GM19023 (cell line): Measurements from ENCODE around the gene GSC2.
"Not testable (repeated sequence)": the region's sequence is repeated elsewhere in the genome, so short reads cannot be mapped to it uniquely, and the experiment has no call there.

ENCODE experiments used
- ATAC-seq: cut with Tn5 transposase; IDR thresholded peaks from one replicate; pipeline ENCODE4 v1.9.1; 2021; ENCODE audit warnings: mild to moderate bottlenecking, moderate library complexity; ENCODE audit not compliant: unreplicated experiment

Gene GSC2

DNA sequence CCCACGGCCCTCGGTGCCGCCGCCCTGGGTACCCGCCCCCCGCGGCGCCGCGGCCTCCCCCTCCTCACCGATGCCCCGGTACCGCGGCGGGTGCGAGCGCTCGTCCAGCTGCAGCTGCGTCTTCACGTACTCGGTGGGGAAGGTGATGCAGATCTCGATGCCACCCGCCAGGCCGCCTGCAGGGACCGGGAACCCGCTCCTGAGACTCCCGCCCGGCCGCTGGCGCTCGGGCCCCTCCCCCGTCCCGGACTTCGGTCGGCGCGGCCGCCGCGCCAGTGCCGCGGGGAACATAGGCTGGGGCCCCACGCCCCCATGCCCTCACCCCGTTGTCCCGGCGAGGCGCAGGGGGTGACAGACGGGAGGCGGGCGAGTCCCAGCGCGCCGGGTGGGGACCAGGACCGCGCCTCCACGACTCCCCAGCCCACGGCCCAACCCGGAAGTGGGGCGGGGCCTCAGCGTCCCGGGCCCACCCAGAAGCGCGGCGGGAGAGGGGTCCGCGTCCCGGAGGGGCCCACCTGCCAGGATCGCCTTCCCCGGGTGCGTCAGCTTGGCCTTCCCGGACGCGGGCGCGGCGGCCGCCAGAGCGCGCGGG is 28.1 kb upstream of the GSC2 start:
- peak; percentile 30 for ATAC-seq

GRCh38 chr22:19177164-19178064 is 27.3 kb upstream of the GSC2 start:
- no peak for ATAC-seq

DNA sequence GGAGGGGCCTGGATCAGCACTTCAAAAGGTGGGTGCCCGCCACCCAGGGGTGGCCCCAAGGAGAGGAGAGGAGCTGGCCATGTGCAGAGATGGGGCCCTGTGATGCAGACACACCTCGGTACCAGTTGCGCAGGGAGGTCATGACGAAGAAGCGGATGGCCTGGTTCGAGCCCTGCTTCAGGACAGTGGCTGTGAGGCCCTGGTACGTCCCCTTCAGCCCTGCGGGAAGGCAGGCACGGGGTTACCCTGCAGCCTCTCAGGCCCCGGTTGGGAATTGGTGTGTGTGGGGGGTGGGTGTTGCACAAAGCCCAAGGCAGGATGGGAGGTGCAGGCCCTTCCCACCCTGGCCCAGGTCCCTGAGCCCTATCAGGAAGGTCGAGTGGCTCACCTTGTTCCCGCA is 26.6 kb upstream of the GSC2 start:
- ATAC-seq: no peak

DNA sequence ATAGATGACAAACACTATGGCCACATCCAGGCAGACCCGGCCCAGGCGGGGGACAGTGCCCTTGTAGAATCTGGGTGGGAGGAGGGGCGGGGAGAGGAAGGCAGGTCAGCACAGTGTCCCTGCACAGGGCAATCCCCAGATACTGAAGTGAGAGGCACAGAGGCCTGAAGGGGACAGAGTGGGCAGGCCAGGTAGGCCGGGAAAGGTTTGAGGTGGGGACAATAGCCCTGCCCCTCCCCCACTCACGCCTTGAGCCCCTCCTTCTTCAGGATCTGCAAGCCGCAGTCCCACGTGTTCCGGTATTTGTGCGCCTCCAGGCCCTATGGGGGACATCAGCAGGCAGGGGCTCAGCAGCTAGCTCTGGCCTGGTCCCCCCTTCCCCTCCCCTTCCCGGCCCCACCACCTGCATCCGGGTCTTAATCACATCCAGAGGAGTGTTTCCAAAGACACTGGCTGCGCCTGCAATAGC is 26.1 kb upstream of the GSC2 start:
- no peak for ATAC-seq

DNA sequence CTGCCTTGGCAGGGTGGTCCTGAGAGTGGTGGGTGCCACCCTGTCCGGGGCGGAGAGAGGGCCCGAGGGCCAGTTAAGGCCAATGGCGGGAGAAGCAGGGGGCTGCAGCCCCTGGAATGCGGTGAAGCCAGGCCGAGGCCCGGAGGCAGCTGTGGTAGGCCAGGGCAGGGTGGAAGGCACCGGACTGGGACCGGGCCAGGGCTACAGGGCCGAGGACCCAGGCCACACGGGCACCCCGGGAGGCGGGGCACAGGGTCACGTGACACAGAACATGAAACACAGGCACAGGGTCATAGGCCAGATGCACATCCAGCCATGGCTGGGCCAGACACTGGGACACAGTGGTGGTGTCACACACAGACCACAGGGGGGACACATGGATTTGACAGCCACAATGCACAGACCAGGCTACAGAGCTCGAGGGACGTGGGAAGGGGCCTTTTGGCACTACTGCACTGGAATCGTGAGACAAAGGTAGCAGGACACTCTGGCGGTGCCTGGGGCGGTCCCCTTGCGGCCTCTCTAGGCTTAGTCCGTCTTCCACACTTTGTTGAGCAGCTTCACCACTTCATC is 25.6 kb upstream of the GSC2 start:
- ATAC-seq: no peak

DNA sequence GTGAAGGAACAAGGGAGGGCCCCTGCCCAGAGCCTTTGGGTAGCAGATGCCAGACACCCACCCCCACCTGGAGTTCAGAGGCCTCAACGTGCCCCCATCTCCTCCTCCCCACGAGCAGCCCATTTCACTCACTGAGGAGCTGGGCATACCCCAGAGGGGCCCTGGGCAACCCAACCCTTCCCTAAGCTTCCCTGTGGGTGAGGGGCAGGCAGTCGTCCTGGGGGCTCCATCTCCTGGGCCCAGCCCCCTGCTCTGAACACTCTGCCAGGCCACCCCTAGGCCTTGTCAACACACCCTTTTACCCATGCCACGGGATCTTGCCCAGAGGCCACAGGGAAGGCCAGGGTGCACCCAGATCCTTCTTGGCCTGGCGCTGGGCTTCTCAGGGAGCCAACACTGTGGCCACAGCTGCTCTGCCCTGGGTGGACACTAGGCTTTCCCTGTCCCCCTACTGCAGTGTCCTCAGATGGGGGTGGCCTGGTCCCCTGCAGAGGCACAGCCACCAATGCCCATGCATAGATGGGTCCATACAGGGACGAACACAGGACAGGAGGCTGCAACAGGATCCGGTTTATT is 25.0 kb upstream of the GSC2 start:
- ATAC-seq: no peak

DNA sequence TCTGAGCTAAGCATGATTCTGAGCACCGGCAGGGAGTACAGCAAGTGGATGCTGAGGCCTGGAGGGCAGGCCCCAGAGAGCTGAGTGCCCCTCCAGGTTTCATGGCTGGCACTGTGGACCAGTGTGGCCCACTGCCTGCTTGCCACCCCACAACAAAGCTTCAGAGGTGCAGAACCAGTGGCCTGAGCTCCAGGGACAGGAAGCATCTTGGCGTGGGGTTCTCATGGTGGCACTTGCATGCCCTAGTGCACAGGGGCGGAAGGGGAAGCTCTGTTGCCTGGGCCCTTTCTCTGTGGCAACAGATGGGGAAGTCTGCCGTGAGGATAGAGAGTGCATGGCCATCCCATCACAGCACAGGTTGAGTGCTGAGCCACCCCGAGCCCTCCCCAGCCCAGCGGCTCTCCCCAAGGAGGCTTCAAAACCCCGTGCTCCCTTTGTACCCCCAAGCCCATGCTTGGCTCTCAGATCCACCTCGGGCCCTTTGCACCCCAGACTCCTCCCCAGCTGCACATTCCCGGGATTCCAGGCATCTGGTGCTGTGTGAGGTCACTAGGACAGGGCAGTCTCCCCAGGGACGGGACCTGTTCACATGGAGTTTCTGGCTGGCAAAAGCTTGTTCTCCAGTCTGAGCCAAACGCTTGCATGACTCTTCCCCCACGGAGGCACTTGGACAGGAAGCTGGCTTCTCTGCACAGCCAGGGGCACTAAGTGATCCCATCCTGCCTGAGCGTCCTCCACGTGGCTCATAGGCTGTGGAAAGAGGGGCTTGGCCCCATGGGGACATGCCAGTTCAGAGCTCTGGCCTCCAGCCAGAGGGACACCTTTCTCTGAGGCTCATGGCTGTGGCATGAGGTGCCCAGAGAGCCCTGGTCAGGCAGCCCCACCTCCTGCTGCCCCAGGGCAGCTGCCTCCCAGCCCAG is 24.3 kb upstream of the GSC2 start:
- no peak for ATAC-seq

GRCh38 chr22:19173047-19174035 is 23.2 kb upstream of the GSC2 start:
- no peak for ATAC-seq

GRCh38 chr22:19172213-19173046 is 22.3 kb upstream of the GSC2 start:
- ATAC-seq: no peak

- ATAC-seq: no peak
Measured at GRCh38 chr22:19169947-19170318, 19.8 kb upstream of the GSC2 start.

DNA sequence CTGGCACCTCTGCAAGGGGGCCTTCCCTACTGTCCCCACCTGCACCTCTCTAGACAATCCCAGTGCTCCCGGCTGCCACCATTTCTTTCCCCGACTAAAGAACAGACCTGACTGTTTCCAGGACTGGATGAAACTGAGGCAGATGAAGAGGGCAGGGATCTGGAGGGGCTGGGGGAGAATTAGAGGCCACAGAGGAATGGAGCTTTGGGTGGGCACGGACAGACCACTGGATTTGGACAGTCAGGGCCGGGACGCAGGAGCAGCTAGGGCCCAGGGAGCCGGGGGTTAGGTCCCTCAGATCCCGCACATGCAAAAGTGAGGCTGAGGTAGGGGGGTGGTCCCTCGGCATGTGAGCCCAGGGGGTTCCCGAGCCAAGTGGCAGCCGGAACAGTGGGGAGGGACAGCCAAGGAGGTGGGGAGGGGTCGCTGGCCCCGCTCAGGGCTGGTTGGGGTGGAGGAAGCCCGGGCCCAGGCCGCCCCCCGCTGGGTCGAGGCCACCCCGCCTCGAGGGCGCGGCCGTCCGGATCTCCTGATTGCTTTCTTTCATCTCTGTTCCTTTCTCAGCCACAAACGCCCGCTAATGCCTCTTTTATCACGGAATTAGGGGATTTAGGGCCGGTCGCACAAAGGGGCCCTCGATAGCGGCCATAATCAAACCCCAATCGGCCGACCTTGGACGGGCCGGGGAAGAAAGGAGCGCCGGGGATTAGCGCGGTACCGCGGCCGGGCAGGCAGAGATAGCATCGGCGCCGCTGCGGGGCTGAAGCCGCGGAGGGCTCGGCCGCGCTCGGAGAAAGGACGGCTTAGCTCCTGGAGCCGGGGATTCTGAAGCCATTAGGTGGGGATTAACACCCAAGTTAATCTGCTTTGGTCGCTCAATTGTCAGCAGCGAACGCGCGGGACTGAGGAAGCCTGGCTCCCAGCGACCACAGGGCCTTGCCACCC is 19.2 kb upstream of the GSC2 start:
- no peak for ATAC-seq

DNA sequence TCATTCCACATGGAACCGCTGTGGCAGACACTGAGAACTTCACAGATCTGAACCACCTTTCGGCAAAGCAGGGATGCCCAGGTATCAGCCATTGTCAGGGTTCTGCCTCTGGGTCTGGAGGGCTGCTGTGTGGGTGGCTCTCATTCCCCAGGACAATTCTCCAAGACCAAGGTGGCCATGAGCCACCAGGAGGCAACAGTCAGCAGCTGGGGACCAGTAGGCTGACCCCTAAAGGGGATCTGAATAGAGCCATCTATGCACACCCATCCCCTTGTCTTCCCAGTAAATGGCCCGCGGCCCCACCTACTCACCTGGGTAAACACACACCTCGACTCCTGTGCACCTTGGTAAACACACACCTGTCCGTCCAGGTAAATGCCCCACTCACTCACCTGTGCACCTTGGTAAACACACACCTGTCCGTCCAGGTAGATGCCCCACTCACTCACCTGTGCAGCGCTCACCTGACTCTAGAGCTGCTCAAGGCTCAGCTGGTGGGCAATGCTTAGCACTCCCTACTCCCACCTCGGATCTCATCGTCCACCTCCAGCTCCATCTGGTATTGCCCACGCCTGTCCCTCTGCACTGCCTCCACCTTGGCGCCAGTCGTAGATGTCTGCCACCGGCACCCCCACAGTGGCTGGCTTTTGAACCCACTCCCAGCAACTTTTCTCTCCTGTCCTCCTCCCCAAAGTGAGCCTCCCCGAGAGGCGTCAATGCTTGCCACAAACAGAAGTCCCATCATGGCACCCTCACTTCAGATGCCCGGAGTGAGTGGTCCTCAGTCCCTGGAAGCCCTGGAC is 18.2 kb upstream of the GSC2 start:
- no peak for ATAC-seq

DNA sequence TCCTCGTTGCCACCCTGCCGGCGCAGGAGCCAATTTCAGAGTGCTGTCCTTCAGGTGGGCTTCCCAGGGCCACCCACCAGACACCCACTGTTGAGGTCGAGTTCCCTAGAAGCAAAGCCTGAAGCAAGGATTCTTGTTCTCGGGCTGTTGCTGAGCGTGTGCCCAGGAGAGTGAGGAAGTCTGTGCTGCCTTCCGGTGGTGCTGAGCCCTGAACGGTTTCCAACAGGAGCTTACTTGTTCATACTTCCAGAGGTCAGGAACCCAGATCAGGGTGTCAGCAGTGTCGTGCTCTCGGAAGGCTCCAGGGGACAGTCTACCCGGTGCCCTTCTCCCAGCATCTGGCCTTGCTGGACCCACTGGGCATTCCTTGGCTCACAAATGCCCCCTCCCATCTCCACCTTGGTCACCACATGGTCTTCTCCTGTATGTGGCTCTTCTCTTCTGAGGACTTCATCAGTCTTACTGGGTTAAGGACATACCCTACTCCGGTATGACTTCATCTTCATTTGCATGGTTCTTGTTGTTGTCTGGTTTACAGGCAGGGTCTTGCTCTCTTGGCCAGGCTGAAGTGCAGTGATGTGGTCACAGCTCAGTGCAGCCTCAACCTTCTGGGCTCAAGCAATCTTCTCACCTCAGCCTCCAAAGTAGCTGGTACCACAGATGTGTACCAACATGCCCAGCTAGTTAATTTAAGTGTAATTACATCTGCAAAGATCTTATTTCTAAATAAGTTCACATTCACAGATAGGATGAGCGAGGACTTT is 17.2 kb upstream of the GSC2 start:
- no peak for ATAC-seq

GRCh38 chr22:19166421-19166820 is 16.3 kb upstream of the GSC2 start:
- no peak for ATAC-seq

GRCh38 chr22:19164425-19164824 is 14.3 kb upstream of the GSC2 start:
- ATAC-seq: no peak

DNA sequence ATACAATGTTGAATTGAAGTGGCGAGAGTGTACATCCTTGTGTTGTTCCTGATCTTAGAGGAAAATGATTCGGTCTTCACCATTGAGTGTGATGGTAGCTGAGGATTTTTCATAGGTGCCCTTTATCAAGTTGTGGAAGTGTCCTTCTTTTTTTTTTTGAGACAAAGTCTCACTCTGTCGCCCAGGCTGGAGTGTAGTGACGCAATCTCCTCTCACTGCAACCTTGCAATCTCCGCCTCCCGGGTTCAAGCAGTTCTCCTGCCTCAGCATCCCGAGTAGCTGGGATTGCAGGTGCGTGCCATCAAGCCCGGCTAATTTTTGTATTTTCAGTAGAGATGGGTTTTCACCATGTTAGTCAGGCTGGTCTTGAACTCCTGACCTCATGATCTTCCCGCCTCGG is 8.6 kb upstream of the GSC2 start:
- ATAC-seq: not testable (repeated sequence)
